ENCODE measurements around the gene HERC4.

Gene HERC4

GRCh38 chr10:68074775-68075549, at the start of gene HERC4:
TSS of gene HERC4 (minus strand) at chr10:68075283. CDS start at chr10:68073108, 2,175 bp downstream.
- peak; percentile 84 to 85 (median 85) for DNase-seq (ENCODE audit: low read depth in 3 of 3)

GRCh38 chr10:68124718-68125117, 49.6 kb upstream of the HERC4 start:
- no peak for DNase-seq (ENCODE audit: low read depth in 3 of 3)

- no peak for DNase-seq (ENCODE audit: low read depth in 3 of 3)
These were observed 46.8 kb upstream of the HERC4 start for GRCh38 chr10:68121852-68122251.

GRCh38 chr10:68121020-68121743, 46.1 kb upstream of the HERC4 start:
- no peak for DNase-seq (ENCODE audit: low read depth in 3 of 3)

- no peak for DNase-seq (ENCODE audit: low read depth in 3 of 3)
These were observed 43.6 kb upstream of the HERC4 start for GRCh38 chr10:68118657-68119056.

- DNase-seq (ENCODE audit: low read depth in 3 of 3) = no peak
These were observed 37.8 kb upstream of the HERC4 start for GRCh38 chr10:68112837-68113236.

GRCh38 chr10:68111584-68111983, 36.5 kb upstream of the HERC4 start:
- no peak for DNase-seq (ENCODE audit: low read depth in 3 of 3)

GRCh38 chr10:68110027-68110426, 34.9 kb upstream of the HERC4 start:
- no peak for DNase-seq (ENCODE audit: low read depth in 3 of 3)

GRCh38 chr10:68109331-68109730, 34.2 kb upstream of the HERC4 start, which contains the start of gene MYPN:
TSS of gene MYPN (plus strand) at chr10:68109488. CDS start at chr10:68121439, 11,951 bp downstream.
- no peak for DNase-seq (ENCODE audit: low read depth in 3 of 3)

- DNase-seq (ENCODE audit: low read depth in 3 of 3) = no peak
These were observed 33.6 kb upstream of the HERC4 start for GRCh38 chr10:68108653-68109052.

- DNase-seq (ENCODE audit: low read depth in 3 of 3) = no peak
These were observed 33.0 kb upstream of the HERC4 start for GRCh38 chr10:68108051-68108450.

GRCh38 chr10:68107651-68108050, 32.6 kb upstream of the HERC4 start:
- no peak for DNase-seq (ENCODE audit: low read depth in 3 of 3)

GRCh38 chr10:68106656-68107055, 31.6 kb upstream of the HERC4 start:
- no peak for DNase-seq (ENCODE audit: low read depth in 3 of 3)

- DNase-seq (ENCODE audit: low read depth in 3 of 3) = no peak
These were observed 30.7 kb upstream of the HERC4 start for GRCh38 chr10:68105820-68106219.

GRCh38 chr10:68103901-68104300, 28.8 kb upstream of the HERC4 start:
- no peak for DNase-seq (ENCODE audit: low read depth in 3 of 3)

- DNase-seq (ENCODE audit: low read depth in 3 of 3) = no peak
These were observed 28.3 kb upstream of the HERC4 start for GRCh38 chr10:68103261-68103878.

- no peak for DNase-seq (ENCODE audit: low read depth in 3 of 3)
These were observed 26.0 kb upstream of the HERC4 start for GRCh38 chr10:68101066-68101465.

- DNase-seq (ENCODE audit: low read depth in 3 of 3) = no peak
These were observed 24.7 kb upstream of the HERC4 start for GRCh38 chr10:68099736-68100135.

GRCh38 chr10:68096913-68097516, 21.9 kb upstream of the HERC4 start:
- DNase-seq (ENCODE audit: low read depth in 3 of 3) = no peak

GRCh38 chr10:68095153-68095552, 20.1 kb upstream of the HERC4 start:
- no peak for DNase-seq (ENCODE audit: low read depth in 3 of 3)

- no peak for DNase-seq (ENCODE audit: low read depth in 3 of 3)
These were observed 17.4 kb upstream of the HERC4 start for GRCh38 chr10:68092512-68092911.

GRCh38 chr10:68090586-68090985, 15.5 kb upstream of the HERC4 start:
- no peak for DNase-seq (ENCODE audit: low read depth in 3 of 3)

Measured in stimulated activated CD4-positive, alpha-beta T cell treated with anti-CD3 and anti-CD28 coated beads, TNF-alpha, amount 100 ng/mL, for 4 hours (primary cell).